ENCODE results near the gene DAAM2.

Gene DAAM2

GRCh38 chr6:39899554-39900295 lies 107.5 kb downstream of the DAAM2 start:
- H3K4me3 ChIP-seq (replicated peaks in 1 of 2; ENCODE audit: low read depth in 2 of 2, low read length in 2 of 2) = no peak overlapping the region
- DNase-seq (ENCODE audit: low read depth in 2 of 2) = no peak
- TF ChIP-seq CTCF (IDR thresholded peaks at IDR 0.05; ENCODE audit: low read depth, low read length) = no peak

GRCh38 chr6:39901116-39901655 lies 109.0 kb downstream of the DAAM2 start:
- TF ChIP-seq CTCF (IDR thresholded peaks at IDR 0.05; ENCODE audit: low read depth, low read length) = no peak
- no peak overlapping the region for H3K4me3 ChIP-seq (replicated peaks in 1 of 2; ENCODE audit: low read depth in 2 of 2, low read length in 2 of 2)
- no peak for DNase-seq (ENCODE audit: low read depth in 2 of 2)

- DNase-seq (ENCODE audit: low read depth in 2 of 2) = no peak
- no peak for TF ChIP-seq CTCF (IDR thresholded peaks at IDR 0.05; ENCODE audit: low read depth, low read length)
- no peak overlapping the region for H3K4me3 ChIP-seq (replicated peaks in 1 of 2; ENCODE audit: low read depth in 2 of 2, low read length in 2 of 2)
These were observed 109.5 kb downstream of the DAAM2 start for GRCh38 chr6:39901670-39902069.

- no peak for TF ChIP-seq CTCF (IDR thresholded peaks at IDR 0.05; ENCODE audit: low read depth, low read length)
- DNase-seq (ENCODE audit: low read depth in 2 of 2) = no peak
- H3K4me3 ChIP-seq (replicated peaks in 1 of 2; ENCODE audit: low read depth in 2 of 2, low read length in 2 of 2) = no peak overlapping the region
These were observed 110.0 kb downstream of the DAAM2 start for GRCh38 chr6:39902136-39902535.

- no peak overlapping the region for H3K4me3 ChIP-seq (replicated peaks in 1 of 2; ENCODE audit: low read depth in 2 of 2, low read length in 2 of 2)
- peak; percentile 1 for TF ChIP-seq CTCF (IDR thresholded peaks at IDR 0.05; ENCODE audit: low read depth, low read length)
- no peak for DNase-seq (ENCODE audit: low read depth in 2 of 2)
These were observed 110.8 kb downstream of the DAAM2 start for GRCh38 chr6:39902786-39903465.

GRCh38 chr6:39903656-39904055 lies 111.5 kb downstream of the DAAM2 start:
- H3K4me3 ChIP-seq (replicated peaks in 1 of 2; ENCODE audit: low read depth in 2 of 2, low read length in 2 of 2) = no peak overlapping the region
- no peak for TF ChIP-seq CTCF (IDR thresholded peaks at IDR 0.05; ENCODE audit: low read depth, low read length)
- no peak for DNase-seq (ENCODE audit: low read depth in 2 of 2)
